ENCODE results near the gene EHF.

The EHF gene

GRCh38 chr11:34656062-34656720 is 35.3 kb downstream of the EHF start:
- CTCF ChIA-PET, result interaction anchor here (1.5 kb wide), 1 partner anchor 10 kb away, joined by 3 read pairs; no protein-coding TSS in a partner anchor
- H3K4me3 ChIP-seq (ENCODE audit: low read depth, low read length), result no peak overlapping the region
- no peak for DNase-seq (ENCODE audit: low read depth, low spot score)
- no peak for TF ChIP-seq CTCF (IDR thresholded peaks at IDR 0.05; ENCODE audit: insufficient read depth, low read length, missing control alignments)
- POLR2A ChIA-PET, result no interaction called here

GRCh38 chr11:34658071-34659015 is 37.5 kb downstream of the EHF start:
- CTCF ChIA-PET, result no interaction called here
- POLR2A ChIA-PET, result no interaction called here
- no peak overlapping the region for H3K4me3 ChIP-seq (ENCODE audit: low read depth, low read length)
- TF ChIP-seq CTCF (IDR thresholded peaks at IDR 0.05; ENCODE audit: insufficient read depth, low read length, missing control alignments), result no peak
- DNase-seq (ENCODE audit: low read depth, low spot score), result no peak

- ChIA-PET CTCF (interaction anchor here (0.8 kb wide), 1 partner anchor 13 kb away, joined by 3 read pairs; no protein-coding TSS in a partner anchor), POLR2A (no interaction called here)
- no peak for TF ChIP-seq CTCF (IDR thresholded peaks at IDR 0.05; ENCODE audit: insufficient read depth, low read length, missing control alignments)
- H3K4me3 ChIP-seq (ENCODE audit: low read depth, low read length), result no peak overlapping the region
- DNase-seq (ENCODE audit: low read depth, low spot score), result no peak
Measured at GRCh38 chr11:34659096-34659733, 38.3 kb downstream of the EHF start.

DNA sequence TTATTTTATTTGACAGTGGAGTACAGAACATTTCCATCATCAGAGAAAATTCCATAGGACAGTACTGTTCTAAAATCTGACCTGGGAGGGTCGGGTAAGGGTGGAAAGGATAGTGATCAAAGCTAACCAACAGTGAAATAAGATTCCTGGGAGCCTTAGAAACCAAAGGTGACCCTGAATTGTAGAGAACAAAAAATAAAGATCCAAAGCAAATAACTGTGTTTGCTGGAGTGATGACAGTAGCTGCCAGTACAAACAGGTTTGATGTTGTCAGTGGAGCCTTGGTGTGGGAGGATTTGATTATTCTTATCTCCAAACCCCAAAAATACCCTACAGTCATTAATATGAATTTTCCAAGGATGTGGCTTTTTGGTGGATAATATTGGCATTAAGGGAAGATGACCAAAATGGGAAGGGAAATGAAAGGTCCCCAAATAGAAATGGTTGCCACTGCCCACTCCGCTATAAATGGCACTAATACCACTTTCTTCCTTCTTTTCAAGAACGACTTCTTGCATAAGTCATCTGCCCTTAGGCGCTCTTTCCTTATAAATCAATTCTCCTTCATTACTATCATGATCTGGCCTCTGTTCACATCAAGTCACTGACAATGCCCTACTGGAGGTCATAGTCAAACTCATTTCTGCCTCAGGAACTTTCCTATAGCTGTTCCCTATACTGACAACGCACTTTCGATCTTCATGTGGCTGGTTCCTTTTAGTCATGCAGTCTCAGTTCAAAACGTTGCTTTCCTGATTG is 44.4 kb downstream of the EHF start:
- TF ChIP-seq CTCF (IDR thresholded peaks at IDR 0.05; ENCODE audit: insufficient read depth, low read length, missing control alignments), result no peak
- ChIA-PET CTCF (no interaction called here), POLR2A (no interaction called here)
- no peak for DNase-seq (ENCODE audit: low read depth, low spot score)
- H3K4me3 ChIP-seq (ENCODE audit: low read depth, low read length), result no peak overlapping the region

GRCh38 chr11:34667810-34668582 is 47.1 kb downstream of the EHF start:
- H3K4me3 ChIP-seq (ENCODE audit: low read depth, low read length), result no peak overlapping the region
- TF ChIP-seq CTCF (IDR thresholded peaks at IDR 0.05; ENCODE audit: insufficient read depth, low read length, missing control alignments), result no peak
- ChIA-PET POLR2A (no interaction called here), CTCF (no interaction called here)
- no peak for DNase-seq (ENCODE audit: low read depth, low spot score)

Data from AG04449 (cell line).